Raji (cell line): ENCODE data around the gene HPCAL1.

Experiments used
- POLR2A ChIP-seq: IDR thresholded peaks from 2 replicates; pipeline ENCODE4 v1.6.1; 2011; ENCODE audit warnings: low read depth, low read length, control low read depth; ENCODE audit not compliant: insufficient read depth

HPCAL1 gene

DNA sequence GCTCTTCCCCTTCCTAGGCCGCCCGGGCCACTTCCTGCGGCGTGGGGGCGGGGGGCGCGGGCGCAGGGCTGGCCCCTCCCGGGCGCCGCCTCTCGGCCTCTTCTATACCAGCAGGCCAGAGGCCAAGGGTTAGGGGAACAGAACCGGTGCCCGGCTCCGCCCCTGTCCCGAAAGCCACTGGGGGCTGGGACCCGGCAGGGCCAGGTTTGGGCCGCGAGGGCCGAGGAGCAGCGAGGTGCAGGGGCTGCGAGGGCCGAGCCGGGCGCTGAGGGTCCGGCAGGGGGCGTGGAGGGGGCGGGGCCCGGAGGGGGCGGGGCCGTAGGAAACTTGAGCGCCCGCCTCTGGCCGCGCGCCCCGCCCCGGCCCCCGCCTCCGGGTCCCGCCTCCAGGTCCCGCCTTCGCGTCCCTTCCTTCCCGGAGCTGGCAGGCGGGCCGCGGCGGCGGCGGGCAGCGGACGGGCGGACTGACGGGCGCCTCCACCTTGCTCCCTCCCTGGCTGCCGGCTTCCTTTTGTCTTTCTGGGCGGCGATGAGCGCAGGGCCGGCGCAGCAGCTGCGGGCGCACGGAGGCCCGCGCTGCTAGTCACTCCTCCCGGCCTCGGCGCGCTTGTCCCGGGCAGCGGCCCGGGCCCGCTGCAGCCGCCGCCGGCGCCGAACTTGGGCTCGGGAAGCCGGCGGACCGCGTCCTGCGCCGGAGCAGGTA lies at the start of gene HPCAL1:
Gene HPCAL1, plus strand, starts transcription at position 426 of the 702 bp plus-strand sequence. CDS start 116,854 bp downstream, outside the sequence.
- TF ChIP-seq POLR2A, result peak; percentile 66

DNA sequence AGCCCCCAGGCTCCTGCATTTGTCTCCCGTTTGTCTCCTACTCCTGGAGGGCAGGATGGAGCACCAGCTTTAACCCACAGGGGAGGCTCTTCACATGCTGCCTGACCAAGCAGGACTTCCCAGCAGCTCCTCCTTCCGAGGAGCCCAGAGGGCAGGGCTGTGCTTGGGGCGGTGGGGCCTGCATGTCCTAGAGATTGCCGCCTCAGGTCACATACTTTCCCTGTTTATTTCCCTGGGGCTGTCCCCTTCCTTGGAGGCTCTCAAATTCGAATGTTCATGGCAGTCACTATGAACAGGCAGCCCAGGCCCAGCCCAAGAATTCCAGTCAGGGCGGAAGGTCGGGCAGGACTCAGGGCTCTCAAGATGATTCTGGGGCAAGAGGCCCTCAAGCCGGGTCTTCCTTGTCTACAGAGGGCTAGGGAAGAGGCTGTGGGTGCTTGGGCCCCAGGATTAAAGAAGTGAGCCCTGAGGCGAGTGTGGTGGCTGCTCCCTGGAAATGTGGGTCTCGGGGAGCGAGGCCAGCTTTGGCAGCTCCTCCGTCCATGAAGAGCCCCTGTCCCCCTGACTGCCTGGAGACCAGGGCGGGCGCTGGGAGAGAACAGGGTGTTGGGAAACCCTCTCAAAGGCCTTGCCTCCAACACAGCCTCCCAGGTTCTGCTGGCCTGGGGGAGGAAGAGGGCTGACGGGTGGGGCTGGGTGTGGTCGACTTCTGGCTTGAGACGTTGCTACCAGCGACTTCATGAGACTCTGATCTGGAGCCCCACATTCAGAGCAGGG lies 48.9 kb upstream of the HPCAL1 start:
- no peak for TF ChIP-seq POLR2A

DNA sequence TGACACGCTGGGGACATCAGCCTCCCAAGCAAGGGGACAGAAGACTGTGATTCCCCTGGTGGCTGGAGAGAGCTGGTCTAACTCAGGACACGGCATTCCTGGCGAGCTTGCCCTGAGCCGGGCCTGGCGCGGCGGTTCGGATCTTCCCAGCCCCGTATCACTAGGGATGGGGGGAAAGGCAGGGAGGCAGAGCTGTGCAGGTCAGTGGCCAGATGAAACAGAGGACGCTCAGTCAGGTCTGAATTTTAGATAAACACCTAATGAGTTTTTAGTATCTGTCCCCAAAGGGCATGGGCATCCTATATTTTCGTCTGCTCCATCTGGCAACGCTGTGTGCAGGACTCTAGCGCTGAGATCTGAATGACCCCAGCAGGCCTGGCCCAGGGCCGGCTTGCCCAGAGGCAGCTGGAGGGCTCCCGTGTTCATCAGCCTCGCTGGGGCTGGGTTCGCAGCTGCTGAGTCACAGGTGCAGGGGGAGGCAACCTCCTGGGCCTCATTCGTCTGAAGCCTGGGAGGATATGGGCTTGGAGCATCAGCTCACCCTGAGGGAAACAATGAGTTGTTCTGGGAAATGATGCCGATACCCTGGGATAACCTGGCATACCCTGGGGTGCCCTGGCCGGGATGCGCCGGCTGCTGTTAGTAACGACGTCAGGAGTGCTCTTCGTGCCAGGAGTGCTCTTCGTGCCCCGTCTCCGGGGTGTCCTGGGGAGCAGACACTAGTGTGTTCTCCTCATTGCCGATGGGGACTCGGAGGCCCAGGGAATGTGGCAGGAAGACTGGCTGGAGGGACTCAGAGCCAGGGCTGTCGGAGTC lies 48.1 kb upstream of the HPCAL1 start:
- no peak for TF ChIP-seq POLR2A

DNA sequence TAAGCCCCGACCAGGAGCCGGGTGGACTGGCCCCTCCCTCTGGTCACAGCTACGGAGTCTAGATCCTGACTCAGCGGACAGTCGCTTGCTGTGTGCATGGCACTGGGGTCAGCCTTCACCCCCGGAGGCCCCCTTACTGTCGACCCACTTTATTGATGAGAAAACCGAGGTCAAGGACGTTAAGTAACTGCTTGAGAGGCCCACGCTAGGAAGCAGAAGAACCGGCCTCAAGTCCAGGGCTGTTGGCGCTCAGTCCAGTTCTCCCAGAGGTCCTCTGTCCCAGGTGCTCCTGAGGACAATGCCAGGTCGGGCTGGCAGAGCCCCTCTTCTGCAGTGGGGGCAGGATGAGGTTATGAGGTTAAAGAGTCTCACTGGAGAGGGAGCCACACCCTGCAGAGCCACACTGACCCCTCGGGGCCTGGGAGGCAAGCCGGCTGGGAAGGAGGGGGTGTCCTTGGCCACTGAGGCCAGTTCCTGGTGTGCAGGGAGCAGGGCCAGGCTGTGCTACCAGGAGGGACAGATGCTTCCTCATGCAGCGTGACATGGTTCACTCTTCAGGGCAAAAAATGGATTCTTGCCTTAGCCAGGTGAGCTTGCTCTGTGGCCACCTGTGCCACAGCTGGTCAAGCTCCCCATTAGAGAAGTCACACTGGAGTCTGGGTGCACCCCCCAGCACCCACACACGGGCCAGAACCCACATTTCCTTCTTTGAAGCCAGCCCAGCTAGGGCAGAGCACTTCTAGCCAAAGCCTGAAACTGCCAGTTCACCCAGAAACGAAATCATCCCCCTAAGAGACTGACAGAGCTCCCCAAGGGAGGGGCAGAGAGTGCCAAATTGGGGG lies 47.3 kb upstream of the HPCAL1 start:
- TF ChIP-seq POLR2A, result no peak

DNA sequence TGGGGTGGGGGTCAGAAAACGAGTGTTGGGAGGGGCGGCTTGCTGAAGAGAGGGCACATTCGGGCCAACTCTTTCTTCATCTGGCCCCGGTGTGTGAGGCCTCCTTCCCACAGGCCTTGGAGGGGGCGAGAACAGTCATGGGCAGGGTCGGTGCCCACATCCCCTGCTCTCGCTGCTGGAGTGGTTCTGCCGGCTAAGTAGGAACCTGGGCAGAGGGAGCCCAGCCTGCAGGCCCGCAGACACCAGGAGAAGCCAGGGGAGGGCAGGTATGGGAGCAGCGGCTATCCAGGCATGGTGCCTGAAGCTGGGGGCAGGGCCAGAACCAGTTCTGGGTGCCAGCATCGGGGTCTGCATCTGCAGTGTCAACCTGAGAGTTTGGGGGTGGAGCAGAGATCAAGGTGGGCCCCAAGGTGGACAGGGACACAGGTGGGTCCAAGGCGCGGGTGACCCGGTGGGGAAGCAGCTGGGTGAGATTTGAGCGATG lies 46.6 kb upstream of the HPCAL1 start:
- TF ChIP-seq POLR2A, result no peak

DNA sequence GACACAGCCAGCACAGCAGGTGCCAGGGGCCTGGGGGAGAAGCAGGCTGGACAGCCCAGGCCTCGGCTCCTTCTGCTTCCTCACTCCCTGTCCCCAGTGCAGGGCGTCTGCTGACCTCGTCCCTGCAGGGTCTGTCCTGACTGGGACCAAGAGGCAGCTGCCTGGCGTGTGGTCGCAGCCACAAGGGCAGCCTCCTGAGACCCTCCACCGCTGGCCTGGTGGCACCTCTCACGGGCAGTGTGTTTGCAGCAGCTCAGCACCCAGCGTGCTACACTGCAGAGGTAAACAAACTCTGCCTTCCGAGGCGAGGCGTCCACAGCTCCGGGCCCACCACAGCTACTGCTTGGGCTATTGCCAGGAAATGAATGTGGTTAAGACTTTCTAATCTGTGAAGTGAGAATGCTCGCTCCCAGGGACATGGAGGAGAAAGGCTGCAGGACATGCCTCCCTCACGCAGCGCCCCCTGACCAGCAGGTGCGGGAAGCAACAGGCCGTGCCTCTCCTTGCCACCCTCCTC lies 46.1 kb upstream of the HPCAL1 start:
- no peak for TF ChIP-seq POLR2A

DNA sequence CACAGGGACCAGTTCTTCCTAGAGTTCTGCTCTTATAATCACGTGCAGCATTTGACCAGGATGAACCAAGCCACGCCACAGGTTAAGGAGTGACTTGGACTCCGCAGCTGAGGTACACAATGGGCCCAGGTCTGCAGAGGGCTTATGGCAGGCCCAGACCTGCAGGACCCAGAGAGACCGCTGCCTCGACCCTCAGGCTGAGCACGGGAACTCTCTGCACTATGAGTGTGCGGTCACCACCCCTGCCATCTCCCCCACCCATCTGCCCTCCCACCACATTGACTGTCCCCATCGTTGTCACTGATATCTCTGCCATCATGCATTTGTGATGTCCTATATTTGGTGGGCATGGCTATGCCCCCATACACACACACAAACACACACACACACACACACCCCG lies 45.7 kb upstream of the HPCAL1 start:
- no peak for TF ChIP-seq POLR2A

DNA sequence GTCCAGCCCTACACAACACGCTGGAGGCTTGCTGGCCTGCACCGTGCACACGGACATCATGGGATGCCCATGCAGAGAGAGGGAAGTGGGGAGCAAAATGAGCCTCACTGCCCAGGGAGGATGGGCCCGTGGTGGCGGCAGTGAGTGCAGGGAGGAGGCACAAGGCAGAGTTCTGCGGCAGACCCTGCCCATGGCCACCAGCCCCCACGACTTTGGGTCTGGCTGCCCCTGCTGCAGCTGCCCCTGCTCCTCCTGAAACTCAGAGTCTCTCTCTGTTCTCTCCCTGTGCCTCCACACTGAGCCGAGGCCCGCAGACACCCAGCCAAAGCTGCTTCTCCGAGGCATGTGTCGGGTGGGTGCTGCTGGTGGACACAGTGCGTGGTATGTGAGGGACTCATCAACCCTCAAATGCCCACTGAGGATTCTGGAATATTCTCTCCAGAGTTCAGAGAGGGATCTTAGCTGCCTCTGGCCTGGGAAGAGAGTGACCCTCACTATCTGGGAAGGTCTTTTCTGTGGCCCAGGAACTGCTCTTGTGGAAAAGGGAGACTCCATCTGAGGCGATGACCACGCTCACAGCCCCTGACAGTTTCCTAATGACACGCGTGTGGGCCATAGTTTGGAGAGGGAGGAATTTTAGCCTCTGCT lies 45.1 kb upstream of the HPCAL1 start:
- no peak for TF ChIP-seq POLR2A

DNA sequence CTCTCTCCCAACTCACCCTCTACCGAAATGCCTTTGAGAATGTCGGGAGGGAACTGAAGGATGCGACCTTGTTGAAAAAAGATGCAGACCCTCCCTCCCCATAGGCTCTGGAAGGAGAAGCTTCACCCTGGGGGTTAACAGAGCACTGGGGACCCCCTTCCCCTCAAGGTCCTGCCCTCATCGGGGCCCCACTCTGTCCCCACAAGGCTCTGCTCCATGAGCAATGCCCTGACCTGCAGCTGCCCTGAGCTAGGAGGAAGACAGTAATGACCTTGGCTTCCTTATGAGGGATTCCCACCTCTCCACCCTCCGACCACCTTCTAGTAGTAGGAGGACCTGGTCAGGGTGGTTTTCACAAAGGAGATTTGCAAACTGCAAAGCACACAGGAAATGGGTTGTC lies 44.4 kb upstream of the HPCAL1 start:
- no peak for TF ChIP-seq POLR2A

DNA sequence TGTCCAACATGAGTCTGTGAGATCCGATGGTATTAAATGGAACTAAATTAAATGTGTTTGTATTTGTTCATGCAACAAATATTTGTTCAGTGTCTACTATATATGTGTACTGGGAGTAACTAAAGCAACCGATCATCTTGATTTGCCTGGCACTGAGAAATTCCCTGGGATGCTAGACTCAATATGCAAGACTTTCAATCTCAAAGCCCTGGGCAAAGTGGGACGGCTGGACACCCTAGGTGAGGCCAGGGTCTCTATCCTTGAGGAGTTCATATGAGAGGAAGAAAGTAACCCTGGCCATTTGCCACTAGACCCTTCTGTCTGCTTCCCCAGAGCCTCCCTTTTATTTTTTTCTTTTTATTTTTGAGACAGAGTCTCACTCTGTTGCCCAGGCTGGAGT lies 44.0 kb upstream of the HPCAL1 start:
- TF ChIP-seq POLR2A, result no peak

DNA sequence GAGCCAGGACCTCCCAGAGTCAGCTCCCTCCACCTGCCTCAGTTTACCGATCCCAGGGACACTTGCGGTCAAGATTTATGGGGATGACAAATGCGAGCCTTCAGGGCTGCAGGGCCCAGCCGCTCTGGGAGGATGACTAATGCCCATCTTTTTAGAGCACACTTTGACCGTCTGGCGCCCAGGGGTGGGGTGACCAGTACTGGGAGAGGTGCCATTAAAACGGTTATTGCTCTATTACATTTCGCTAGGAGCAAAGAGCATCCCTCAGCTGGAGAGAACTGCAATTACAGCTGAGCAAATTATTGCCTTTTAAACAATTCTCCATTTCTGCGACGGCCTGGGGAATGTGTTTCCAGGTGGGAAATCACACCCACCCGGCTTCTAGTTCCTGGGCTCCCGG lies 42.6 kb upstream of the HPCAL1 start:
- TF ChIP-seq POLR2A, result no peak

DNA sequence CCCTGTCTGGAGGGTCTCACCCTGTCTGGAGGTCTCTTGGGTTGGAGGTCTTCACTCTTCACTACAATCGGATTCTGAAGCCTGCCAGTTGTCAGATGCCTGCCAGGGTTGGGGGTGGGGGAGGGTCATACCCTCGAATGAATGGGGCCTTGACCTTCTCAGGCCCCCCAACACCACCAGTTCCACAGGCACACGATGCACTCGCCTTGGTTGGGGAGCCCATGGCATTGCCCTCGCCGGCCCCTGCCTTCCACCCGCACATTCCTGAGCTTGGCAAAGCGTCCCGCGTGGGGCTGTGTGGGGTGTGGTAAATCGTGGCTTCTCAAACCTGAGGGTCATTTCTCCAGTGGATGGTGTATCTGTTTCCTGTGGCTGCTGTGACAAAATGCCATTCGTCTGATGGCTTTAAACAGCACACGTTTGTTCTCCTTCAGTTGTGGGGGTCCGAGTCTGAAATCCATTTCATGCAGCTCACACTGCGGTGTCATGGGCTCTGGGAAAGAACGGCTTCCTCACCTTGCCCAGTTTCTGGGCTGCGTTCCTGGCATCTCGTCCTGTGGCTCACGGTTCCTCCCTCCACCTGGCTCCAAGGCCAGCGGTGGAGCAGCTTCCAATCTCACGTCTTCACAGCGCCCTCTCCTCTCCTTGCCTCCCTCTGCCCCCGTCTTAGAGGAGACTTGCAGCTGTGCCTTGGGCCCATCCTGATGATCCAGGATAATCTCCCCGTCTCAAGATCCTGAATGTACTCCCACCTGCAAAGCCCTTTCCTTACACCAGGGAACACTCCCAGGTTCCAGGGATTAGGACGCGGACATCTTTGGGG lies 38.0 kb upstream of the HPCAL1 start:
- no peak for TF ChIP-seq POLR2A

DNA sequence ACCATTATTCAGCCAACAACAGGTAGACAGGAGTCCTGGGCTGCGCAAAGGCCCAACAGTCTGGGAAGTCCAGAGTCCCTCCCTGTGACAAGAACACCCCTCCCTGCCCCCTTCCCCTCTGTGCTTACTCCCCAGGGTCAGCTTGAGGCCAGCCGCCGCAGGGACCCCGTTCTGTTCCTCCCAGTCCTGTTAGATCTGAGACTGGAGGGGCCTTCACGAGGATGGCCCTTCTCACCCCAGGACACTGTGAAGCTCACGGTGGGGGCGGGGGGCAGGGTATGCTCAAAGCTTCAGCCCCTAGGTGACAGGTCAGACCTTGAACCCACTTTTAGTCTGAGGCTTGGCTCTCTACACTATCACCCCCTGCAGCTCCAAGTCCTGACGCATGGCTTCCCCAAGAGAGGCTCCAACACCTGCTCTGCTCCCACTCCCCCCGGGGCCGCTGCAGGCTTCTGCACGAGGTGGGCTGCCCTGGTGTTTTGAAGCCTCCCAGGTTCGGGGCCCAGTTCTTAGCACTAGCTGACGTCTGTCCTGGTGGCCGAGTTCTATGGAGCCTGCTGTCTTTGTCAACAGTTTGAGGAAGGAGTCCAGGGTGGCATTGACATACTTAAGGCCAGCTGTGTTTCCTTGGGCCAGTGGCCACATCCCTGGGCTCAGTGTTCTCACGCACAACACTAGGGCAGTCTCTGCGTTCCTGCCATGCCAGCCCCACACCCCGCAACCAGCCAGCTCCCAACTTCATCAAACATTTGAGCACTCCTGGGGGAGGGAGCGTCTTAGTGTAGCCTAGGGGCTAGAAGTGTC lies 37.2 kb upstream of the HPCAL1 start:
- TF ChIP-seq POLR2A, result no peak

DNA sequence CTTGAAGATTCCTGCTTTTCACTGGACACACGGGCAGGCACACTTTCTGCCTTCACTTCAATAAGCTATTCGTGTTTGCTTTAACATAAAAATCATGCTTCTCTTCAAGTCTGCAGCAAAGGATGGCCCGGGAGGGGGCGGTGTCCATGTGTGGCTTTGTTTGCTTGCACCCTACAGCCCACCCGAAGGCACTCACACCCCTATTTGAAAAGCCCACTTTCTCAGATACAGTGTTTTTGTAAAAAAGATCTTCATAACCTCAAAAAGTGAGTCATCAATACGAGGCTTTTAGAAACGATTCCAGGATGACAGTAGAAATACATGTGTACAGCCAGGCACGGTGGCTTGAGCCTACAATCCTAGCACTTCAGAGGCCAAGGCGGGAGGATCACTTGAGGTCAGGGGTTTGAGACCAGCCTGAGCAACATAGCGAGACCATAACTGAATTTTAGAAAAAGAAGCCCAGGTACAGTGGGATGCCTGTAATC lies 36.5 kb upstream of the HPCAL1 start:
- TF ChIP-seq POLR2A, result no peak
